Measurements from ENCODE around the gene CPSF7.
A peak's percentile ranks its signal among the peaks of the same experiment; 100 is the strongest.
"Not testable (repeated sequence)": the region's sequence is repeated elsewhere in the genome, so short reads cannot be mapped to it uniquely, and the experiment has no call there.

The CPSF7 gene

GRCh38 chr11:61439615-61440014, 9.8 kb upstream of the CPSF7 start:
- no peak for ATAC-seq

- no peak for ATAC-seq
These were observed 7.7 kb upstream of the CPSF7 start for GRCh38 chr11:61437496-61437895.

- ATAC-seq, result not testable (repeated sequence)
These were observed 1.1 kb upstream of the CPSF7 start for GRCh38 chr11:61430839-61431238.

- ATAC-seq, result peak; percentile 50 to 59
These were observed 457 bp downstream of the CPSF7 start for GRCh38 chr11:61429346-61429690.

- ATAC-seq, result no peak
These were observed 4.2 kb downstream of the CPSF7 start for GRCh38 chr11:61425367-61426131.

GRCh38 chr11:61422226-61422625, 7.5 kb downstream of the CPSF7 start:
- no peak for ATAC-seq

- ATAC-seq, result peak; percentile 41 to 83
These were observed 11.6 kb downstream of the CPSF7 start for GRCh38 chr11:61418136-61418535.

GRCh38 chr11:61417670-61418069, 12.1 kb downstream of the CPSF7 start:
- ATAC-seq, result no peak

GRCh38 chr11:61416941-61417340, 12.8 kb downstream of the CPSF7 start:
- no peak for ATAC-seq

GRCh38 chr11:61415381-61415780, 14.4 kb downstream of the CPSF7 start:
- no peak for ATAC-seq

- no peak for ATAC-seq
These were observed 15.2 kb downstream of the CPSF7 start for GRCh38 chr11:61414547-61414946.

GRCh38 chr11:61413496-61413895, 16.3 kb downstream of the CPSF7 start:
- ATAC-seq, result no peak

GRCh38 chr11:61411589-61411988, 18.2 kb downstream of the CPSF7 start:
- ATAC-seq, result no peak

- ATAC-seq, result no peak
These were observed 22.6 kb downstream of the CPSF7 start for GRCh38 chr11:61406991-61407728.

GRCh38 chr11:61406067-61406466, 23.7 kb downstream of the CPSF7 start:
- ATAC-seq, result no peak

GRCh38 chr11:61404641-61405040, 25.1 kb downstream of the CPSF7 start:
- no peak for ATAC-seq

GRCh38 chr11:61404103-61404502, 25.7 kb downstream of the CPSF7 start:
- ATAC-seq, result no peak

- ATAC-seq, result no peak
These were observed 26.1 kb downstream of the CPSF7 start for GRCh38 chr11:61403658-61404057.

GRCh38 chr11:61401573-61401972, 28.2 kb downstream of the CPSF7 start:
- no peak for ATAC-seq

- ATAC-seq, result no peak
These were observed 28.6 kb downstream of the CPSF7 start for GRCh38 chr11:61401173-61401572.

GRCh38 chr11:61392981-61393595, 36.7 kb downstream of the CPSF7 start:
- ATAC-seq, result peak in 1 of 2 donors; percentile 36

GRCh38 chr11:61390161-61390560, 39.6 kb downstream of the CPSF7 start:
- no peak for ATAC-seq

- no peak for ATAC-seq
These were observed 45.2 kb downstream of the CPSF7 start for GRCh38 chr11:61384271-61385242.

All from activated CD4-positive, CD25-positive, alpha-beta regulatory T cell treated with anti-CD3 and anti-CD28 coated beads, Interleukin-2, amount 50 U/mL, for 24 hours (primary cell).